ENCODE data around the gene DENND4B. TPM values are rescaled to one million over a fixed set of nuclear protein-coding genes. Genes with fewer than 3 reads are reported as not detected.
"Not testable (repeated sequence)": the region's sequence is repeated elsewhere in the genome, so short reads cannot be mapped to it uniquely, and the experiment has no call there.

Gene DENND4B
- total RNA-seq, 2 donors from 2014 or later: 26.9 to 45.6 TPM

DNA sequence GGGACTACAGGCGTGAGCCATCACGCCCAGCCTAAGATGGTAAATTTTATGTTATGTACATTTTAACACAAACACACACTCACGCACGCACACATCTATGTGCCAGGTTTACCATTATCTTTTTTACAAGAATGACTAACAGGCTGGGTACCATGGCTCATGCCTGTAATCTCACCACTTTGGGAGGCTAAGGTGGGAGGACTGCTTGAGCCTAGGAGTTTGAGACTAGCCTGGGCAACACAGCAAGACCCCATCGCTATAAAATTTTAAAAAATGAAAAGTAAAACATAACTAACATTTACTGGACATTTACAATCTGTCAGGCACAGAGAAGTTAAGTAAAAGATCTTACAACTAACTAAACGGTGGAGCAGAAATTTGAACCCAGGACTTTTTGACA is 38.4 kb downstream of the DENND4B start:
- TF ChIP-seq, protein P1, sequence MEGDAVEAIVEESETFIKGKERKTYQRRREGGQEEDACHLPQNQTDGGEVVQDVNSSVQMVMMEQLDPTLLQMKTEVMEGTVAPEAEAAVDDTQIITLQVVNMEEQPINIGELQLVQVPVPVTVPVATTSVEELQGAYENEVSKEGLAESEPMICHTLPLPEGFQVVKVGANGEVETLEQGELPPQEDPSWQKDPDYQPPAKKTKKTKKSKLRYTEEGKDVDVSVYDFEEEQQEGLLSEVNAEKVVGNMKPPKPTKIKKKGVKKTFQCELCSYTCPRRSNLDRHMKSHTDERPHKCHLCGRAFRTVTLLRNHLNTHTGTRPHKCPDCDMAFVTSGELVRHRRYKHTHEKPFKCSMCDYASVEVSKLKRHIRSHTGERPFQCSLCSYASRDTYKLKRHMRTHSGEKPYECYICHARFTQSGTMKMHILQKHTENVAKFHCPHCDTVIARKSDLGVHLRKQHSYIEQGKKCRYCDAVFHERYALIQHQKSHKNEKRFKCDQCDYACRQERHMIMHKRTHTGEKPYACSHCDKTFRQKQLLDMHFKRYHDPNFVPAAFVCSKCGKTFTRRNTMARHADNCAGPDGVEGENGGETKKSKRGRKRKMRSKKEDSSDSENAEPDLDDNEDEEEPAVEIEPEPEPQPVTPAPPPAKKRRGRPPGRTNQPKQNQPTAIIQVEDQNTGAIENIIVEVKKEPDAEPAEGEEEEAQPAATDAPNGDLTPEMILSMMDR (IDR thresholded peaks at IDR 0.05): no peak
- Histone ChIP-seq H3K27me3 (no peaks in the 10 kb centered on the region), H3K36me3 (no peaks in the 10 kb centered on the region), H3K27ac (no peak overlapping the region), H3K9me3 (no peaks in the 10 kb centered on the region), H3K9ac (ENCODE audit: low read depth in 2 of 2, low read length in 2 of 2) (no peak overlapping the region), H3K4me3 (no peak overlapping the region), H3K4me1 (no peaks in the 10 kb centered on the region)
- intact Hi-C loops (cut with DNase I): no loop called here
- DNase-seq: no peak

DNA sequence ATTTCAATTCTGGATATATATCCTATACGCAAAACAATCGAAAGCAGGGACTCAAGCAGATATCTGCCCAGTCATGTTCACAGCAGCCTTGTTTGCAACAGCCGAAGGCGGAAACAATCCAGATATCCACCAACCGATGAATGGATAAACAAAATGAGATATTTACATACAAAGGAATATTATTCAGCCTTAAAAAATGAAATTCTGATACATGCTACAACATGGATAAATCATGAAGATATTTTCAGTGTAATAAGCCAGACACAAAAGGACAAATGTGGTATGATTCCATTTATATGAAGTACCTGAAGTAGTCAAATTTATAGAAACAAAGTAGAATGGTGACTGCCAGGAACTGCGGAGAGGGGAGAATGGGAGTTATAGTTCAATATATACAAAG is 39.4 kb downstream of the DENND4B start:
- Histone ChIP-seq H3K4me3 (no peak overlapping the region), H3K9me3 (no peaks in the 10 kb centered on the region), H3K9ac (ENCODE audit: low read depth in 2 of 2, low read length in 2 of 2) (no peak overlapping the region), H3K4me1 (no peaks in the 10 kb centered on the region), H3K36me3 (no peaks in the 10 kb centered on the region), H3K27me3 (no peaks in the 10 kb centered on the region), H3K27ac (no peak overlapping the region)
- DNase-seq: no peak
- intact Hi-C loops (cut with DNase I): no loop called here
- TF ChIP-seq, protein P1 (IDR thresholded peaks at IDR 0.05): no peak

DNA sequence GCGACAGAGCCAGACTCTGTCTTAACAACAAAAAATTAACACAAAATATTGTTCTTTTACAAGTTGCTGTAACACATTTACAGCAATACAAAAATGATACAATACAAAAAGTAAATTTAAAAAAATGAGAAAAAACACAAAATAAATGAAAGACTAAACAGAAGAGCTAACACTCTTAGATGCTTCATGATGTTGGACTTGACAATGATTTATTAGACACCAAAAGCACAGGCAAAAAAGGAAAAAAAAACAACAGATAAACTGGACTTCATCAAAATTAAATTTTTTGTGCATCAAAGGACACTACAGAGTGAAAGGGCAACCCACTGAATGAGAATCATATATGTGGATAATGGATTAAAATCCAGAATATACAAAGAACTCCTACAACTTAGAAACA is 40.1 kb downstream of the DENND4B start:
- TF ChIP-seq, protein P1 (IDR thresholded peaks at IDR 0.05): no peak
- H3K9ac ChIP-seq (ENCODE audit: low read depth in 2 of 2, low read length in 2 of 2): no peak overlapping the region
- H3K27me3 ChIP-seq: no peaks in the 10 kb centered on the region
- DNase-seq: no peak
- H3K9me3 ChIP-seq: no peaks in the 10 kb centered on the region
- no peaks in the 10 kb centered on the region for H3K36me3 ChIP-seq
- H3K4me3 ChIP-seq: no peak overlapping the region
- H3K27ac ChIP-seq: no peak overlapping the region
- H3K4me1 ChIP-seq: no peaks in the 10 kb centered on the region
- intact Hi-C loops (cut with DNase I): no loop called here

DNA sequence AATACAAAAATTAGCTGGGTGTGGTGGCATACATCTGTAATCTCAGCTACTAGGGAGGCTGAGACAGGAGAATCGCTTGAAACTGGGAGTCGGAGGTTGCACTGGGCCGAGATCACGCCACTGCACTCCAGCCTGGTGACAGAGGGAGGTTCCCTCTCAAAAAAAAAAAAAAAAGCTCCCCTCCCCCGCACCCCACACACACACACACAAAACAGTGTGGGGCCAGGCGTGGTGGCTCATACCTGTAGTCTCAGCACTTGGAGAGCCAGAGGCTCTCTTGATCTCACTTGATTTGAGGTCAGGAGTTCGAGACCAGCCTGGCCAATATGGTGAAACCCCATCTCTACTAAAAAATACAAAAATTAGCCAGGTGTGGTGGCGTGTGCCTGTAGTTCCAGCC is 40.6 kb downstream of the DENND4B start:
- DNase-seq; H3K4me3 ChIP-seq; H3K9ac ChIP-seq (ENCODE audit: low read depth in 2 of 2, low read length in 2 of 2); H3K36me3 ChIP-seq; H3K9me3 ChIP-seq; H3K4me1 ChIP-seq; H3K27ac ChIP-seq; H3K27me3 ChIP-seq; intact Hi-C loops (cut with DNase I): not testable (repeated sequence)

DNA sequence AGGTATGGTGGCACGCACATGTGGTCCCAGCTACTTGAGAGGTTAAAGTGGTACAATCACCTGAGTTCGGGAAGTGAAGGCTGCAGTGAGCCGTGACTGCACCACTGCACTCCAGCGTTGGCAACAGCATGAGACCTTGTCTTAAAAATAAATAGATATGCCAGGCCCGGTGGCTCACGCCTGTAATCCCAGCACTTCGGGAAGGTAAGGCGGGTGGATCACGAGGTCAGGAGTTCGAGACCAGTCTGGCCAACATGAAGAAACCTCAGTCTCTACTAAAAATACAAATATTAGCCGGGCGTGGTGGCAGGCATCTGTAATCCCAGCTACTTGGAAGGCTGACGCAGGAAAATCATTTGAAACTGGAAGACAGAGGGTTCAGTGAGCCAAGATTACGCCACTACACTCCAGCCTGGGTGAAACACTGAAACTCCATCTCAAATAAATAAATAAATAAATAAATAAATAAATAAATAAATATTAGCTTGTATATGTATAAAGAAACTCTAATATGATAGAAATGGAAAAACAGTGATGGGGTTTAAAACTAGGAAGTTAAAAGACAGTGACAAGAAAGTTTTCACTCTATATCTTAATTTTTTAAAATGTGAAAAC is 42.6 kb downstream of the DENND4B start:
- intact Hi-C loops (cut with DNase I): no loop called here
- Histone ChIP-seq H3K27me3 (no peaks in the 10 kb centered on the region), H3K36me3 (no peaks in the 10 kb centered on the region), H3K4me1 (no peaks in the 10 kb centered on the region), H3K9me3 (no peaks in the 10 kb centered on the region), H3K27ac (no peak overlapping the region), H3K9ac (ENCODE audit: low read depth in 2 of 2, low read length in 2 of 2) (no peak overlapping the region), H3K4me3 (no peak overlapping the region)
- DNase-seq: no peak
- TF ChIP-seq, protein P1 (IDR thresholded peaks at IDR 0.05): no peak

DNA sequence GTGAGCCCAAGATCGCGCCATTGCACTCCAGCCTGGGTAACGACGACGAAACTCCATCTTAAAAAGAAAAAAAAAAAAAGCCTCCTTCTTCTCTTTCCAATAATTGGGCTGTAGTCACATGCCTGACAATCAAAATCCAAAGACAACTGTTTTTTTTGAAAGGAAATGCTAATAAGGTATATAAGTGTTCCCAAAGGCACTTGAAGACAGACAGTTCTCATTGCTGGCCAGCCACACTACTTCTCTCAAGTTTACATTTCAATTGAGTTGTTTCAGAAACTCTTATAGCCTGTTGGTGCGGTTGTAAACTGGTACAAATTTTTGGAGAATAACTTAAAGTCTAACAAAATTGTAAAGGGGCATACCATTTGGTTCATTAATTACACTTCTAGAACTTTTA is 47.0 kb downstream of the DENND4B start:
- DNase-seq: no peak
- Histone ChIP-seq H3K36me3 (no peaks in the 10 kb centered on the region), H3K4me1 (no peaks in the 10 kb centered on the region), H3K27ac (no peak overlapping the region), H3K9me3 (no peaks in the 10 kb centered on the region), H3K4me3 (no peak overlapping the region), H3K27me3 (no peaks in the 10 kb centered on the region), H3K9ac (ENCODE audit: low read depth in 2 of 2, low read length in 2 of 2) (no peak overlapping the region)
- intact Hi-C loops (cut with DNase I): no loop called here
- TF ChIP-seq, protein P1 (IDR thresholded peaks at IDR 0.05): no peak

DNA sequence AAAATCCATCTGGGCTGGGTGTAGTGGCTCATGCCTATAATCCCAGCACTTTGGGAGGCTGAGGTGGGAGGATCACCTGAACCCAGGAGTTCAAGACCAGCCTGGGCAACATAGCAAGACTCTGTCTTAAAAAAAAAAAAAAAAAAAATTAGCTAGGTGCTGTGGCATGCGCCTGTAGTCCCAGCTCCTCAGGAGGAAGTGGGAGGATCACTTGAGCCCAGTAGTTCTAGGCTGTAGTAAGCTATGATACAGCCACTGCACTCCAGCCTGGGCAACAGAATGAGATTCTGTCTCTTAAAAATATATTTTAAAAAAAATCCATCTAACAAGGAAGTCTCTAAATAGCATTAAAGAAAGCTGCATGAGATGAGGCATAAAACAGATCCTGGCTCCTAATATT is 50.7 kb downstream of the DENND4B start:
- H3K36me3 ChIP-seq; DNase-seq; H3K4me3 ChIP-seq; intact Hi-C loops (cut with DNase I); H3K27ac ChIP-seq; H3K4me1 ChIP-seq; H3K9ac ChIP-seq (ENCODE audit: low read depth in 2 of 2, low read length in 2 of 2); H3K27me3 ChIP-seq; H3K9me3 ChIP-seq: not testable (repeated sequence)

DNA sequence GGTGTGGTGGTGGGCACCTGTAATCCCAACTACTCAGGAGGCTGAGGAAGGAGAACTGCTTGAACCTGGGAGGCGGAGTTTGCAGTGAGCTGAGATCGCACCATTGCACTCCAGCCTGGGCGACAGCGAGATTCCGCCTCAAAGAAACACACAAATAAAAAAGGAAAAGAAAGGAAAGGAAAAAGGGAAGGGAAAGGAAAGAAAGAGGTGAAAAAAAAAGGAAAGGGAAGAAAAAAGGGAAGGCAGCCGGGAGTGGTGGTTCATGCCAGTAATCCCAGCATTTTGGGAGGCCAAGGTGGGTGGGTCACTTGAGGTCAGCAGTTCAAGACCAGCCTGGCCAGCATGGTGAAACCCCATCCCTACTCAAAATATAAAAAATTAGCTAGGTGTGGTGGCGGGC is 55.5 kb downstream of the DENND4B start:
- intact Hi-C loops (cut with DNase I); H3K4me3 ChIP-seq; H3K4me1 ChIP-seq; H3K9me3 ChIP-seq; H3K27me3 ChIP-seq; H3K36me3 ChIP-seq; H3K27ac ChIP-seq; DNase-seq; H3K9ac ChIP-seq (ENCODE audit: low read depth in 2 of 2, low read length in 2 of 2): not testable (repeated sequence)
